HG03196 (cell line): Measurements from ENCODE around the gene GRM2.
"Not testable (repeated sequence)": the region's sequence is repeated elsewhere in the genome, so short reads cannot be mapped to it uniquely, and the experiment has no call there.

Experiments
- ATAC-seq: cut with Tn5 transposase; IDR thresholded peaks from one replicate; pipeline ENCODE4 v1.9.1; 2021; ENCODE audit not compliant: unreplicated experiment

Gene GRM2

GRCh38 chr3:51721062-51721745 is 14.3 kb downstream of the GRM2 start:
- ATAC-seq, result no peak

DNA sequence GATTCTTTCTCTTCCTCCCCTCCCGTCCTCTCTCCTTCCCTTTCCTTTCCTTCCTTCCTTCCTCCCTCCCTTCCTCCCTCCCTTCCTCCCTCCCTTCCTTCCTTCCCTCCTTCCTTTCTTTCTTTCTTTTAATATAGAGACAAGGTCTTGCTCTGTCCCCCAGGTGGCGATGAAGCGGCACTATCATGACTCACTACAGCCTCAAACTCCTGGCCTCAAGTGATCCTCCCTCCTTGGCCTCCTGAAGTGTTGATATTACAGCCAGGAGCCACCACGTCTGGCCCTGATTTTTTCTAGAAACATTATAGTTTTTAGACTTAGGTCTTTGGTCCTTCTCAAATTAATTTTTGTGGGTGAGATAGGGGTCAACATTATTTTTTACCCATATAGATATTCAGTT is 15.5 kb downstream of the GRM2 start:
- ATAC-seq, result no peak

DNA sequence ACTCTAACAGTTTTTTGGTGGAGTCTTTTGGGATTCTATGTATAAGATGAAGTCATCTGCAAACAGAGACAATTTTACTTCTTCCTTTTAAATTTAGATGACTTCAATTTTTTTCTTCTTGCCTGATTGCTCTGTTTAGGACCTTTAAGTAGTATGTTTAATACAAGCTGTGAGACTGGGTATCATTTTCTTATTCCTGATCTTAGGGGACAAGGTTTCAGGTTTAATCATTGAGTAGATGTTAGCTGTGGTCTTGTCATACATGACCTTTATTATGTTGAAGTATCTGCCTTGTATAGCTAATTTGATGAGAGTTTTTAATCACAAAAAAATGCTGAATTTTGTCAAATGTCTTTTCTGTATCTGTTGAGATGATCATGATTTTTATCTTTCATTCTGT is 20.6 kb downstream of the GRM2 start:
- no peak for ATAC-seq

DNA sequence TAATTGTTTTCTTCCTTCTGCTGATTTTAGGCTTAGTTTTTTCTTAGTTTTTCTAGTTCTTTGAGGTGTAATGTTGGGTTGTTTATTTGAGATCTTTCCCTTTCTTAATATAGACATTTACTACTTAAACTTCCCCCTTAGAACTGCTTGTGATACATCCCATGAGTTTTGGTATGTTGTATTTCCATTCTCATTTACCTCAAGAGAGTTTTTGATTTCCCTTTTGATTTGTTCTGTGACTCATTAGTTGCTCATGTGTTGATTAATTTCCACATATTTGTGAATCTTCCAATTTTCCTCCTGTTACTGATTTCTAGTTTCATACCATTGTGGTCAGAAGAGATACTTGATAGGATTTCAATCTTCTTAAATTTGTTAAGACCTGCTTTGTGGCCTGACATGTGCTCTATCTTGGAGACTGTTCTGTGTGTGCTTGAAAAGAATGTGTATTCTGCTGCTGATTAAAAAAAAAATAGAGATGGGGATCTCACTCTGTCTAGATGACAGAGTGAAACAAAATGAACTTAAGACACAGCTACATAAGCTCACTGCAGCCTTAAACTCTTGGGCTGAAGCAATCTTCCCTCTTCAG is 22.3 kb downstream of the GRM2 start:
- ATAC-seq, result no peak

DNA sequence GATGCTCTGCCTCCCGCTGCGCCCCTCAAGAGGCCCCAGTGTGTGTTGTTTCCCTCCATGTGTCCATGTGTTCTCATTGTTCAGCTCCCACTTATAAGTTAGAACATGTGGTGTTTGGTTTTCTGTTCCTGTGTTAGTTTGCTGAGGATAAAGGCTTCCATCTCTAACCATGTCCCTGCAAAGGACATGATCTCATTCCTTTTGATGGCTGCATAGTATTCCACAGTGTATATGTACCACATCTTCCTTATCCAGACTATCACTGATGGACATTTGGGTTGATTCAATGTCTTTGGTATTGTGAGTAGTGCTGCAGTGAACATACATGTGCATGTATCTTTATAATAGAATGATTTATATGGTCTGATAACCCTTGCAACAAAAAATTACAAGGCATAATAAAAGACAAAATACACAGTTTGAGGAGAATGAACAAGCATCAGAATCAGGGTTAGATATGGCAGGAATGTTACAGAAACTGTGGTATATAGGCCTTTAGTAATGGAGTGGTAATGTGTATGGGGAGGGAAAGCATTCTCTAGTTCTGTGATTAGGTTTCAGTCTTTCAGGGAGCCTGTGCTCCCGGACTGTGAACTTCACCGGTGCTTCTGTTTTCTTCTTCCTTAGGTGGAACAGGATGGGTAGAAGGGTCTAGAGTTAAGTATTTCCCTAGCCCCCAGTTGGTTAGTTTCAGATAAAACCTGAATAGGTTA is 27.1 kb downstream of the GRM2 start:
- no peak for ATAC-seq

DNA sequence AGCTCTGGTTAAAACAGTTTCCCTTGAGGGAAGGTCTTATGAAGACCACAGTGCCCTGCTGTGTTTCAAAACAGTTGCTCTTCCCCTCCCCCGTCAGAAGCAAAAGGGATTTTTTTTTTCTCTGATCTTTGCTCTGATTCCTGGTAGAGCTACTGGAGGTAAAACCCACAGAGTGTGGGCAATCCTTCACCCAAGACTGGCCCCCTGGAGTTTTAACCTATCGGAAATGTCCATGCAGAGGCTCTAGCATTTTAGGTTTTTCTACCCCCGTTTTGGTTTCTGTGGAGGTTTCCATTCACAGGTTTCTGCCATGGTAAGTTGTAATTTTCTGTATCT is 27.7 kb downstream of the GRM2 start:
- no peak for ATAC-seq

DNA sequence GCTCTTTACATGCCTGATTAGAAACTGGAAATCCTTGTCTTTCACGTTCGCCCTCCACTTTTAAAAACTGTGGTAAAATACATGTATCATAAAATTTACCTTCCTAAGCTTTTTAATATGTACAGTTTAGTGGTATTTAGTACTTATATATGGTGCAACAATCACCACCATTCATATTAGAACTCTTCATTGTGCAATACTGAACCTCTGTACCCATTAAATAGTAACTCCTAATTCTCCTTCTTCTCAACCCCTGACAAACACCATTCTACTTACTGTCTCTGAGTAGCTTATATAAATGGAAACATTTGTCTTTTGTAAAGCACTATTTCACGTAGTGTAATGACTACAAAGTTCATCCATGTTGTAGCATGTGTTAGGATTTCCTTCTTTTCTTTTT is 28.2 kb downstream of the GRM2 start:
- ATAC-seq, result no peak

DNA sequence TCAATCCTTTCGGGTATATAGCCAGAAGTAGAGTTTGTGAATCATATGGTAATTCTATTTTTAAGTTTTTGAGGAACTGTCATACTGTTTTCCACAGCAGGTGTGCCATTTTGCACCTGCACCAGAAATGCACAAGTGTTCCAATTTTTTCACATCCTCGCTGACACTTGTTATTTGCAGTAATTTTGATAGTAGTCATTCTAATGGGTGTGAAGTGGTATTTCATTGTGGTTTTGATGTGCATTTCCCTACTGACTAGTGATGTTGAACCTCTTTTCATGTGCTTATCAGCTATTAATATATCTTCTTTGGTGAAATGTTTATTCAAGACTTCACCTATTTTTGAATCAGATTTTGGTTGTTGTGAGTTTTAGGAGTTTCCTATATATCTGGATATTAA is 29.1 kb downstream of the GRM2 start:
- no peak for ATAC-seq

- ATAC-seq, result no peak
Measured at GRCh38 chr3:51739110-51739509, 32.2 kb downstream of the GRM2 start.

GRCh38 chr3:51742320-51742719 is 35.5 kb downstream of the GRM2 start:
- ATAC-seq, result not testable (repeated sequence)

- ATAC-seq, result not testable (repeated sequence)
Measured at GRCh38 chr3:51742978-51743377, 36.1 kb downstream of the GRM2 start.

DNA sequence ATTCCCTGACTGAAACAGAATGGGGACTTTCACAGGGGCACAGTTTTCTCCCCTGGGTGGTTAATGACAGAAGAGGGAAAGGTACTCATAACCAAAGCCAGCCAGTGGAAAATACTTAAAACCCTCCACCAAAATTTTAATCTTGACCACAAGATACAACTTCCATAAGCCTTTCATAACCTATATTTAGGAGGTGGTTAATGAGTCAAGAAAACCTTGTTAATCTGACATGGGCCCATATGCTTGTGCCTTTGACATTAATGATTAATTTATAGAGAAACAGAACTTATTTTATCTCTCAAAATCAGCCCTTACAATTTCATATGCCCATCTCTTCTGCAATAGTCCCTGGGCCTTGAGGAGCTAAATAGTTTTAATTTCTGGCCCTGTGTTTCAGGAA is 41.0 kb downstream of the GRM2 start:
- ATAC-seq, result no peak

DNA sequence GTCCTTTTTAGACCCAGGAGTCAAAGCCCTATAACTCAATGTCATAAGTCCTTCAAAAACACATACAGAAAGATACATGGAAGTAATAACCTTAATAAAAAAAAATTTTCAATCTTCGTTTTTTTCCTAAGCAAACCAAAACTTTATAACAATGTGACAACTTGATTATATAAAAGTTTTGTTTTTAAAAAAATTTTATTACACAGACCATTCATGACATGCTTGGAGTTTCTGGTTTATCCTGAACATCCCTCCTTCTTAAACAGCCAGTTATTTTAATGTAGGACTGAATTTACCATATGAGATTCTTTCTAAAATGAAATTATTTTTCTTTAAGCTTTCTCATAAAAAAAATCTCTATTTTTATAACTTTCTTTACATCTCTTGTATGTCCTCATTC is 41.5 kb downstream of the GRM2 start:
- no peak for ATAC-seq

DNA sequence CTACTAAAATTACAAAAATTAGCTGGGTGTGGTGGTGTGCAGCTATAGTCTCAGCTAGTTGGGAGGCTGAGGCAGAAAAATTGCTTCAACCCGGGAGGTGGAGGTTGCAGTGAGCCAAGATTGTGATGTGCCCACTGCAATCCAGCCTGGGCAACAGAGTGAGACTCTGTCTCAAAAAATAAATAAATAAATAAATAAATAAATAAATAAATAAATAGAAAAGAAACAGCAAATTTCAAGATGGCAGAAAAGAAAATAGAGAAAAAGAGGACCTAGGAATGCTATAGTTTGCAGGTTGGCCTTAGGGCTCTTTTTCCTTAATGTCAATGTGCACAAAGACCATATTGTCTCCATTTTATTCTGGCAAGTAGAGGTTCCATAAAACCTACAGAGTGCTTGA is 44.0 kb downstream of the GRM2 start:
- ATAC-seq, result no peak

- no peak for ATAC-seq
Measured at GRCh38 chr3:51751287-51751686, 44.4 kb downstream of the GRM2 start.

GRCh38 chr3:51753763-51754750 is 47.2 kb downstream of the GRM2 start:
- ATAC-seq, result not testable (repeated sequence)

DNA sequence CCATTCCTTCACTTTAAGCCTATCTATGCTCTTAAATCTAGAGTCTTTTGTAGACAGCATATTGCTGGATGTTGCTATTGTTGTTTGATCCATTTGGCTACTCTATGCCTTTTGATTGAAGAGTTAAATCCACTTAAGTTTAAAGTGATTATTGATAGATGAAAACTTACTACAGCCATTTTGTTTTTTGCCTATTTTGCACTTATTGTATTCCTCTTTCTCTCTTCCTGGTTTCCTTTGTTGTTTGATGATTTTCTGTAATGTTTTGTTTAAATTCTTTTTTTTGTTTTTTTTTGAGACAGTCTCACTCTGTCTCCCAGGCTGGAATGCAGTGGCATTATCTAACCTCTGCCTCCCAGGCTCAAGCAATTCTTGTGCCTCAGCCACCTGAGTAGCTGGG is 52.3 kb downstream of the GRM2 start:
- no peak for ATAC-seq
